GM12878 (cell line): ENCODE results near the gene SHPK. TPM values are rescaled to one million over a fixed set of nuclear protein-coding genes. Genes with fewer than 3 reads are reported as not detected.

Source experiments
- ATAC-seq: fragments of 200-7000 bp; cut with Tn5 transposase; 3 replicates; pipeline ENCODE4 v1.9.1; 2020; ENCODE audit warnings: mild to moderate bottlenecking, moderate library complexity
- BruUV-seq: library from RNA; stranded (reverse); fragments of 400-500 nt; replicated peaks from 2 replicates; lab custom pipeline; 2021; lab: Mats Ljungman, UMichigan
- CTCF ChIA-PET: fragments of 300-600 bp; sonication (Branson Sonifier 250); formaldehyde crosslinking; extraction: SDS; loops from one replicate; lab custom pipeline; 2021; ENCODE audit warnings: inconsistent platforms; lab: Yijun Ruan, JAX
- POLR2A ChIA-PET: fragments of 350-600 bp; formaldehyde crosslinking; extraction: SDS; loops from one replicate; lab custom pipeline; 2021; ENCODE audit warnings: inconsistent platforms; lab: Charles Lee
- RAD21 ChIA-PET: fragments of 300-600 bp; sonication (Branson Sonifier 250); formaldehyde crosslinking; loops from one replicate; lab custom pipeline; 2023; ENCODE audit warnings: antibody characterized with exemption; ENCODE audit not compliant: unreplicated experiment; lab: Charles Lee
- SMC1A ChIA-PET: fragments of 300-600 bp; sonication (Branson Sonifier 250); formaldehyde crosslinking; loops from one replicate; lab custom pipeline; 2023; ENCODE audit not compliant: unreplicated experiment, uncharacterized antibody; lab: Charles Lee
- DNase-seq: peaks from one replicate; pipeline ENCODE4 v3.0.0-alpha.2; 2011; ENCODE audit warnings: low read depth, low spot score
- FAIRE-seq: peaks from 3 replicates; lab custom pipeline; 2011; peaks lifted over from hg19 to GRCh38; lab: Jason Lieb, UNC
- H2AFZ ChIP-seq: 2 replicates; pipeline ENCODE4 v1.6.0; 2011; ENCODE audit warnings: low read depth, low read length, control low read depth; ENCODE audit not compliant: control insufficient read depth
- H3K27ac ChIP-seq: 2 replicates; pipeline ENCODE4 v1.5.1; 2011; ENCODE audit warnings: control low read depth; ENCODE audit not compliant: control insufficient read depth, insufficient read depth
- H3K27me3 ChIP-seq, 2 experiments: replicated peaks in 1 of 2; 2 replicates each; pipeline versions ENCODE4 v1.6.0 to v1.6.1; 2011; ENCODE audit warnings: low read length in 1 of 2; ENCODE audit not compliant: control insufficient read depth in 2 of 2, insufficient read depth in 2 of 2
- H3K36me3 ChIP-seq, 2 experiments: 2 replicates each; pipeline ENCODE4 v1.5.1; 2011; ENCODE audit warnings: low read length in 1 of 2; ENCODE audit not compliant: control insufficient read depth in 2 of 2, insufficient read depth in 2 of 2
- H3K4me1 ChIP-seq: 2 replicates; pipeline ENCODE4 v1.6.1; 2011; ENCODE audit warnings: mild to moderate bottlenecking, low read length, moderate library complexity, mixed read lengths; ENCODE audit not compliant: control insufficient read depth, insufficient read depth
- H3K4me2 ChIP-seq: 2 replicates; pipeline ENCODE4 v1.6.0; 2011; ENCODE audit warnings: control low read depth; ENCODE audit not compliant: control insufficient read depth, insufficient read depth
- H3K4me3 ChIP-seq: fragments of 200-600 bp; sonication (generic); 2 replicates; pipeline ENCODE4 v1.5.1; 2016
- H3K79me2 ChIP-seq: 2 replicates; pipeline ENCODE4 v1.6.0; 2011; ENCODE audit warnings: low read length; ENCODE audit not compliant: control insufficient read depth, insufficient read depth
- H3K9ac ChIP-seq: 2 replicates; pipeline ENCODE4 v1.8.0; 2011; ENCODE audit warnings: low read length, control low read depth, mixed read lengths; ENCODE audit not compliant: control insufficient read depth, insufficient read depth
- H3K9me3 ChIP-seq: replicated peaks from 3 replicates; pipeline ENCODE4 v1.5.1; 2011; ENCODE audit warnings: mild to moderate bottlenecking, low read length; ENCODE audit not compliant: control insufficient read depth, insufficient read depth
- H4K20me1 ChIP-seq: 2 replicates; pipeline ENCODE4 v1.6.0; 2011; ENCODE audit not compliant: control insufficient read depth, insufficient read depth
- CBFB ChIP-seq: IDR thresholded peaks from 2 replicates; pipeline ENCODE4 v1.6.1; 2016; ENCODE audit warnings: antibody characterized with exemption, low read depth
- FOXM1 ChIP-seq: IDR thresholded peaks from 2 replicates; pipeline ENCODE4 v1.6.1; 2012; ENCODE audit warnings: low read depth, mild to moderate bottlenecking, inconsistent platforms, low read length, moderate library complexity
- LARP7 ChIP-seq: fragments of 450-650 bp; IDR thresholded peaks from 2 replicates; pipeline ENCODE4 v1.6.1; 2017; ENCODE audit warnings: mild to moderate bottlenecking
- MTA2 ChIP-seq: fragments of 450-650 bp; IDR thresholded peaks from 2 replicates; pipeline ENCODE4 v1.6.1; 2016; ENCODE audit warnings: low read depth, mild to moderate bottlenecking, moderate library complexity
- NFYB ChIP-seq: IDR thresholded peaks from 2 replicates; pipeline ENCODE4 v1.6.1; 2011; ENCODE audit warnings: low read depth, mild to moderate bottlenecking, low read length, improper control_type of control experiment, moderate library complexity; ENCODE audit not compliant: insufficient read depth
- PAX8 ChIP-seq: fragments of 450-650 bp; IDR thresholded peaks from 2 replicates; pipeline ENCODE4 v1.6.1; 2017; ENCODE audit warnings: mild to moderate bottlenecking, moderate library complexity
- POU2F2 ChIP-seq: IDR thresholded peaks from 3 replicates; pipeline ENCODE4 v1.6.1; 2011; ENCODE audit warnings: low read depth, mild to moderate bottlenecking, low read length, borderline replicate concordance
- RB1 ChIP-seq: fragments of 450-650 bp; formaldehyde crosslinking; IDR thresholded peaks from 2 replicates; pipeline ENCODE4 v1.6.1; 2017; ENCODE audit warnings: mild to moderate bottlenecking, borderline replicate concordance
- RELA ChIP-seq: fragments of 450-650 bp; IDR thresholded peaks from 2 replicates; pipeline ENCODE4 v1.8.0; 2014; ENCODE audit warnings: borderline replicate concordance; ENCODE audit not compliant: partially characterized antibody
- SMARCA5 ChIP-seq: fragments of 450-650 bp; IDR thresholded peaks from 2 replicates; pipeline ENCODE4 v1.6.1; 2017; ENCODE audit warnings: mild to moderate bottlenecking
- TCF12 ChIP-seq: IDR thresholded peaks from 2 replicates; pipeline ENCODE4 v1.6.1; 2011; ENCODE audit warnings: low read depth, mild to moderate bottlenecking, low read length
- ZNF622 ChIP-seq: fragments of 450-650 bp; IDR thresholded peaks from 2 replicates; pipeline ENCODE4 v1.6.1; 2017; ENCODE audit warnings: mild to moderate bottlenecking, inconsistent platforms
- ZSCAN29 ChIP-seq: fragments of 450-650 bp; IDR thresholded peaks from 2 replicates; pipeline ENCODE4 v1.6.1; 2017; ENCODE audit warnings: mild to moderate bottlenecking, moderate library complexity
- ZZZ3 ChIP-seq: IDR thresholded peaks from 2 replicates; pipeline ENCODE4 v1.6.1; 2011; ENCODE audit warnings: low read depth; ENCODE audit not compliant: control insufficient read depth, insufficient read length
- WGBS: methylation state at CpG from one replicate; pipeline ENCODE4 v1.1.6; 2016; ENCODE audit warnings: low lambda C conversion rate; ENCODE audit not compliant: insufficient replicate concordance, insufficient coverage; ENCODE audit errors: missing lambda C conversion rate; 5-methylcytosine and 5-hydroxymethylcytosine counted together
- in situ Hi-C: fragments of 300-500 bp; cut with MboI; formaldehyde crosslinking; loops from 9 replicates; pipeline ENCODE4 v1.14.3; 2018; ENCODE audit warnings: mixed read lengths
- intact Hi-C: fragments of 100-400 bp; cut with micrococcal nuclease; formaldehyde crosslinking; loops from one replicate; pipeline ENCODE4 v1.14.2; 2022; ENCODE audit not compliant: unreplicated experiment
- polyA plus RNA-seq, 11 experiments: library from polyadenylated mRNA; depleted of rRNA in 4 of 11; unstranded in 6 of 11; stranded (reverse) in 5 of 11; fragments of >200 nt; fragmentation: Nextera tagmentation in 4 of 11; fragmentation: Illumina TruSeq in 1 of 11; extraction: Ambion mirVana in 4 of 11; extraction: Trizol in 1 of 11; gene quantifications; 1 replicate in 1 of 11; 2 replicates in 10 of 11; pipeline versions ENCODE4 v1.2.1 to v1.2.3, GENCODE V29; 2011 to 2016; ENCODE audit warnings: inconsistent platforms in 2 of 11, missing spikeins in 2 of 11, low read depth in 1 of 11
- total RNA-seq, 4 experiments: library from RNA; depleted of rRNA in 3 of 4; stranded (reverse); fragments of >200 nt in 3 of 4; fragmentation: Illumina TruSeq in 1 of 4; extraction: Trizol in 1 of 4; gene quantifications; 2 replicates each; pipeline versions ENCODE4 v1.2.1 to v1.2.3, GENCODE V29; 2013 to 2021
- TF ChIP-seq, protein P1 (sequence below): fragments of 450-650 bp; formaldehyde crosslinking; IDR thresholded peaks from 2 replicates; pipeline ENCODE4 v1.4.0; 2022; ENCODE audit warnings: mild to moderate bottlenecking, moderate library complexity
- TF ChIP-seq, protein P2 (sequence below): fragments of 450-650 bp; IDR thresholded peaks from 2 replicates; pipeline ENCODE4 v1.6.1; 2017; ENCODE audit warnings: borderline replicate concordance
- TF ChIP-seq, protein P3 (sequence below): IDR thresholded peaks from 2 replicates; pipeline ENCODE4 v1.6.1; 2012; ENCODE audit warnings: low read depth, low read length, improper control_type of control experiment

Gene SHPK
- total and polyA plus RNA-seq, 10 of the 15 experiments (the other 5 are each of a cell fraction or from before 2014, with no cell fraction given): 1.7 to 16.6 (median 12.9) TPM

DNA sequence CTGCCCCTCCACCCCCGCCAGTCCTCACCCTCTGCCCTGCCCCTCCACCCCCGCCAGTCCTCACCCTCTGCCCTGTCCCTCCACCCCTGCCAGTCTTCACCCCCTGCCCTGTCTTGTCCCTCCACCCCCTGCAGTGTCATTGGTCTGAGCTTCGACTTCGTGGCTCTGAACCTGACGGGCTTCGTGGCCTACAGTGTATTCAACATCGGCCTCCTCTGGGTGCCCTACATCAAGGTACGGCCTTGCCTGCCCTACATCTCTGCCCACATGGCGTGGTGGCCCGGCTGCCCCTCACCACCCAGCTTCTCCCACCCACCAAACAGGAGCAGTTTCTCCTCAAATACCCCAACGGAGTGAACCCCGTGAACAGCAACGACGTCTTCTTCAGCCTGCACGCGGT lies 20.3 kb upstream of the SHPK start:
- SMC1A ChIA-PET: no interaction called here
- no peaks in the 10 kb centered on the region for H3K4me1 ChIP-seq
- H2AFZ ChIP-seq: no peak overlapping the region
- H3K79me2 ChIP-seq: no peaks in the 10 kb centered on the region
- RAD21 ChIA-PET: no interaction called here
- FAIRE-seq (no peak), DNase-seq (no peak), ATAC-seq (no peak)
- WGBS: 95% methylated on average over 14 of the region's 16 CpGs
- no TSS peak for BruUV-seq
- no peak overlapping the region for H3K4me3 ChIP-seq
- no peaks in the 10 kb centered on the region for H4K20me1 ChIP-seq
- H3K4me2 ChIP-seq: no peak overlapping the region
- no peak for TF ChIP-seq SMARCA5
- TF ChIP-seq LARP7: no peak
- no peak for TF ChIP-seq POU2F2
- TF ChIP-seq ZNF622: no peak
- no peak for TF ChIP-seq ZSCAN29
- no peak for TF ChIP-seq MTA2
- no peak for TF ChIP-seq RB1
- no peak for TF ChIP-seq TCF12
- TF ChIP-seq, protein P1, sequence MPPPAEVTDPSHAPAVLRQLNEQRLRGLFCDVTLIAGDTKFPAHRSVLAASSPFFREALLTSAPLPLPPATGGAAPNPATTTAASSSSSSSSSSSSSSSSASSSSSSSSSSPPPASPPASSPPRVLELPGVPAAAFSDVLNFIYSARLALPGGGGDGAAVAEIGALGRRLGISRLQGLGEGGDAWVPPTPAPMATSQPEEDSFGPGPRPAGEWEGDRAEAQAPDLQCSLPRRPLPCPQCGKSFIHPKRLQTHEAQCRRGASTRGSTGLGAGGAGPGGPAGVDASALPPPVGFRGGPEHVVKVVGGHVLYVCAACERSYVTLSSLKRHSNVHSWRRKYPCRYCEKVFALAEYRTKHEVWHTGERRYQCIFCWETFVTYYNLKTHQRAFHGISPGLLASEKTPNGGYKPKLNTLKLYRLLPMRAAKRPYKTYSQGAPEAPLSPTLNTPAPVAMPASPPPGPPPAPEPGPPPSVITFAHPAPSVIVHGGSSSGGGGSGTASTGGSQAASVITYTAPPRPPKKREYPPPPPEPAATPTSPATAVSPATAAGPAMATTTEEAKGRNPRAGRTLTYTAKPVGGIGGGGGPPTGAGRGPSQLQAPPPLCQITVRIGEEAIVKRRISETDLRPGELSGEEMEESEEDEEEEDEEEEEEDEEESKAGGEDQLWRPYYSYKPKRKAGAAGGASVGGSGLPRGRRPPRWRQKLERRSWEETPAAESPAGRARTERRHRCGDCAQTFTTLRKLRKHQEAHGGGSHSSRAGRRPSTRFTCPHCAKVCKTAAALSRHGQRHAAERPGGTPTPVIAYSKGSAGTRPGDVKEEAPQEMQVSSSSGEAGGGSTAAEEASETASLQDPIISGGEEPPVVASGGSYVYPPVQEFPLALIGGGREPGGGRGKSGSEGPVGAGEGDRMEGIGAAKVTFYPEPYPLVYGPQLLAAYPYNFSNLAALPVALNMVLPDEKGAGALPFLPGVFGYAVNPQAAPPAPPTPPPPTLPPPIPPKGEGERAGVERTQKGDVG: no peak
- TF ChIP-seq, protein P2, sequence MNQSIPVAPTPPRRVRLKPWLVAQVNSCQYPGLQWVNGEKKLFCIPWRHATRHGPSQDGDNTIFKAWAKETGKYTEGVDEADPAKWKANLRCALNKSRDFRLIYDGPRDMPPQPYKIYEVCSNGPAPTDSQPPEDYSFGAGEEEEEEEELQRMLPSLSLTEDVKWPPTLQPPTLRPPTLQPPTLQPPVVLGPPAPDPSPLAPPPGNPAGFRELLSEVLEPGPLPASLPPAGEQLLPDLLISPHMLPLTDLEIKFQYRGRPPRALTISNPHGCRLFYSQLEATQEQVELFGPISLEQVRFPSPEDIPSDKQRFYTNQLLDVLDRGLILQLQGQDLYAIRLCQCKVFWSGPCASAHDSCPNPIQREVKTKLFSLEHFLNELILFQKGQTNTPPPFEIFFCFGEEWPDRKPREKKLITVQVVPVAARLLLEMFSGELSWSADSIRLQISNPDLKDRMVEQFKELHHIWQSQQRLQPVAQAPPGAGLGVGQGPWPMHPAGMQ: no peak
- TF ChIP-seq NFYB: no peak
- TF ChIP-seq, protein P3, sequence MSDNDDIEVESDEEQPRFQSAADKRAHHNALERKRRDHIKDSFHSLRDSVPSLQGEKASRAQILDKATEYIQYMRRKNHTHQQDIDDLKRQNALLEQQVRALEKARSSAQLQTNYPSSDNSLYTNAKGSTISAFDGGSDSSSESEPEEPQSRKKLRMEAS: no peak
- TF ChIP-seq RELA: no peak
- TF ChIP-seq CBFB: no peak
- no peak for TF ChIP-seq ZZZ3
- TF ChIP-seq FOXM1: no peak
- TF ChIP-seq PAX8: no peak
- H3K27ac ChIP-seq: no peak overlapping the region
- in situ Hi-C loops (no loop called here), intact Hi-C loops (no loop called here)
- H3K36me3 ChIP-seq: no peaks in the 10 kb centered on the region
- no peak overlapping the region for H3K9ac ChIP-seq
- no peaks in the 10 kb centered on the region for H3K9me3 ChIP-seq
- H3K27me3 ChIP-seq: no peaks in the 10 kb centered on the region
- CTCF ChIA-PET: no interaction called here
- POLR2A ChIA-PET: no interaction called here
